Activated CD8-positive, alpha-beta T cell treated with anti-CD3 and anti-CD28 coated beads for 36 hours (primary cell): ENCODE results near the gene PWWP2B. TPM values are rescaled to one million over a fixed set of nuclear protein-coding genes. Genes with fewer than 3 reads are reported as not detected.

Experiments
- ATAC-seq: fragments of 200-7000 bp; cut with Tn5 transposase; one replicate; pipeline ENCODE4 v1.10.0; 2021; ENCODE audit warnings: mild to moderate bottlenecking, moderate library complexity
- CTCF ChIA-PET: fragments of 350-600 bp; sonication (Branson Sonifier 250); formaldehyde crosslinking; loops from one replicate; lab custom pipeline; 2021; ENCODE audit warnings: antibody characterized with exemption; lab: Charles Lee
- POLR2A ChIA-PET: fragments of 350-600 bp; sonication (Branson Sonifier 250); formaldehyde crosslinking; loops from one replicate; lab custom pipeline; 2021; ENCODE audit warnings: antibody characterized with exemption; lab: Charles Lee
- DNase-seq: peaks from one replicate; pipeline ENCODE4 v3.0.0-alpha.2; 2020
- H3K27ac Mint-ChIP-seq: one replicate; pipeline ENCODE4 v1.8.0; 2021; ENCODE audit warnings: mild to moderate bottlenecking, mixed read lengths
- H3K27me3 Mint-ChIP-seq: one replicate; pipeline ENCODE4 v1.8.0; 2021; ENCODE audit warnings: mixed read lengths
- H3K36me3 Mint-ChIP-seq: one replicate; pipeline ENCODE4 v1.8.0; 2021; ENCODE audit warnings: low read depth, mixed read lengths
- H3K4me1 Mint-ChIP-seq: one replicate; pipeline ENCODE4 v1.8.0; 2021; ENCODE audit warnings: low read depth, mixed read lengths
- H3K4me3 Mint-ChIP-seq: one replicate; pipeline ENCODE4 v1.8.0; 2021; ENCODE audit warnings: mild to moderate bottlenecking, moderate library complexity, mixed read lengths
- H3K9me3 Mint-ChIP-seq: one replicate; pipeline ENCODE4 v1.8.0; 2021; ENCODE audit warnings: mixed read lengths
- intact Hi-C: fragments of 100-400 bp; cut with micrococcal nuclease; formaldehyde crosslinking; loops from one replicate; pipeline ENCODE4 v1.10.0; 2022
- total RNA-seq, 2 experiments: library from RNA; stranded (reverse); gene quantifications; one replicate each; pipeline ENCODE4 v1.2.3, GENCODE V29; 2021
- TF ChIP-seq, protein P1 (sequence below): fragments of 200-600 bp; IDR thresholded peaks from one replicate; pipeline ENCODE4 v1.8.0; 2022; ENCODE audit warnings: antibody characterized with exemption, mild to moderate bottlenecking

PWWP2B gene
- total RNA-seq, 2 experiments from 2014 or later: 6.0 to 6.6 TPM

DNA sequence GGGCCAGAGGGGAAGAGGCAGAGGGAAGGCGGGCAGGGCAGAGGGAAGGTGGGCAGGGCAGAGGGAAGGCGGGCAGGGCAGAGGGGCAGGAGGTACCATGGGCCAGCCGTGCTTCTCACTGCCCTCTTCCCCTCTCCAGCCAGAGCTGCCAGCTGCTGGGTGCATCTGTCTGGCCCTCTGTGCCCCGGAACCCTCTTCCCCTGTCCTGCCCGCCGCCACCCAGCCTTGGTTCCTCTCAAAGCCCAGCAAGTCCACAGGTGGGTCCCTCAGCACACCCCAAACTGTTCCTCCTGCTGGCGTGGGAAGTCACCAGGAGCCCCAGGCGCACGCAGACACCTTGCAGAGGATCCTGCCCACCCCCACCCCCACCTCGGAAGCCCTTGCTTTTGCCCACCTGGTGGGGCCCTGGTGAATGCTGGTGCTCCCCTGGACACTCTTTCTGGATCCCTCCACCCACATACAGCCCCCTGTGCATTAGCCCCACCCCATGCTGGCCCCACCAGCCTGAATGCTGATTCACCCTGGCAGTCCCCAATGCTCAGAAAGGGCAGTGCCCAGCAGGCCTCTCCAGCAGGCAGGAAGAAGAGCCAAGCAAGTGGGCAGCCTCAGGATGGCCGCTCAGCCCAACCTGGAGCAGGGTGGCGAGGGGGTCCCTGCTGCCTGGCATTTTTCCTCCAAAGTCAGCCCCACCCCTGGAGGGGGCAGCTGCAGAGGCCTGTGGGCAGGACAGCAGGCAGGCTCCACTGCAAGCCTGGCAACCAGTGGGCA lies 1.9 kb upstream of the PWWP2B start:
- Mint-ChIP-seq H3K27me3 (no peaks in the 10 kb centered on the region), H3K4me1 (peaks cover 23% of the 10 kb centered on the region), H3K4me3 (peak overlapping the region; percentile 46), H3K36me3 (no peaks in the 10 kb centered on the region), H3K9me3 (peaks cover 7% of the 10 kb centered on the region), H3K27ac (no peak overlapping the region)
- ChIA-PET POLR2A (no interaction called here), CTCF (no interaction called here)
- no peak for DNase-seq
- intact Hi-C loops: no loop called here
- TF ChIP-seq, protein P1, sequence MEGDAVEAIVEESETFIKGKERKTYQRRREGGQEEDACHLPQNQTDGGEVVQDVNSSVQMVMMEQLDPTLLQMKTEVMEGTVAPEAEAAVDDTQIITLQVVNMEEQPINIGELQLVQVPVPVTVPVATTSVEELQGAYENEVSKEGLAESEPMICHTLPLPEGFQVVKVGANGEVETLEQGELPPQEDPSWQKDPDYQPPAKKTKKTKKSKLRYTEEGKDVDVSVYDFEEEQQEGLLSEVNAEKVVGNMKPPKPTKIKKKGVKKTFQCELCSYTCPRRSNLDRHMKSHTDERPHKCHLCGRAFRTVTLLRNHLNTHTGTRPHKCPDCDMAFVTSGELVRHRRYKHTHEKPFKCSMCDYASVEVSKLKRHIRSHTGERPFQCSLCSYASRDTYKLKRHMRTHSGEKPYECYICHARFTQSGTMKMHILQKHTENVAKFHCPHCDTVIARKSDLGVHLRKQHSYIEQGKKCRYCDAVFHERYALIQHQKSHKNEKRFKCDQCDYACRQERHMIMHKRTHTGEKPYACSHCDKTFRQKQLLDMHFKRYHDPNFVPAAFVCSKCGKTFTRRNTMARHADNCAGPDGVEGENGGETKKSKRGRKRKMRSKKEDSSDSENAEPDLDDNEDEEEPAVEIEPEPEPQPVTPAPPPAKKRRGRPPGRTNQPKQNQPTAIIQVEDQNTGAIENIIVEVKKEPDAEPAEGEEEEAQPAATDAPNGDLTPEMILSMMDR: no peak
- no peak for ATAC-seq

- Mint-ChIP-seq H3K36me3 (no peaks in the 10 kb centered on the region), H3K9me3 (peaks cover 7% of the 10 kb centered on the region), H3K27me3 (no peaks in the 10 kb centered on the region), H3K4me3 (peak overlapping the region; percentile 42), H3K27ac (no peak overlapping the region), H3K4me1 (peaks cover 23% of the 10 kb centered on the region)
- TF ChIP-seq, protein P1: no peak
- peak; percentile 50 for DNase-seq
- intact Hi-C loops: no loop called here
- peak; percentile 7 for ATAC-seq
- POLR2A ChIA-PET: no interaction called here
- CTCF ChIA-PET: no interaction called here
Measured at GRCh38 chr10:132395704-132396493, 1.1 kb upstream of the PWWP2B start.

- TF ChIP-seq, protein P1: no peak
- intact Hi-C loops: no loop called here
- DNase-seq (peak; percentile 67), ATAC-seq (peak; percentile 74)
- Mint-ChIP-seq H3K27ac (no peak overlapping the region), H3K27me3 (no peaks in the 10 kb centered on the region), H3K4me1 (peaks cover 23% of the 10 kb centered on the region), H3K36me3 (no peaks in the 10 kb centered on the region), H3K9me3 (peaks cover 7% of the 10 kb centered on the region), H3K4me3 (no peak overlapping the region)
- ChIA-PET POLR2A (interaction anchor here (1.8 to 2.5 kb wide), 2 partner anchors 10 to 51 kb away, joined by 6 to 22 read pairs; no protein-coding TSS in a partner anchor), CTCF (interaction anchor here (1.4 kb wide), 1 partner anchor 12 kb away, joined by 3 read pairs; no protein-coding TSS in a partner anchor)
Measured at GRCh38 chr10:132396494-132397035, 435 bp upstream of the PWWP2B start.

GRCh38 chr10:132397671-132398565 lies 918 bp downstream of the PWWP2B start:
- H3K27ac Mint-ChIP-seq: peak overlapping the region; percentile 83
- no peaks in the 10 kb centered on the region for H3K36me3 Mint-ChIP-seq
- H3K4me1 Mint-ChIP-seq: peaks cover 23% of the 10 kb centered on the region
- DNase-seq (peak; percentile 72), ATAC-seq (peak; percentile 42)
- intact Hi-C loops: no loop called here
- CTCF ChIA-PET: interaction anchor here (1.0 to 1.9 kb wide), 4 partner anchors 11 to 49 kb away, joined by 3 to 8 read pairs (median 5); no protein-coding TSS in a partner anchor
- TF ChIP-seq, protein P1: no peak
- H3K27me3 Mint-ChIP-seq: no peaks in the 10 kb centered on the region
- H3K4me3 Mint-ChIP-seq: peak overlapping the region; percentile 79
- no peaks in the 10 kb centered on the region for H3K9me3 Mint-ChIP-seq
- POLR2A ChIA-PET: interaction anchor here (1.5 to 2.5 kb wide), 3 partner anchors 9 to 49 kb away, joined by 5 to 22 read pairs (median 6); no protein-coding TSS in a partner anchor
